GM18870 (cell line): ENCODE data around the gene NPSR1.
"Not testable (repeated sequence)": the region's sequence is repeated elsewhere in the genome, so short reads cannot be mapped to it uniquely, and the experiment has no call there.

Source experiments
- ATAC-seq: cut with Tn5 transposase; IDR thresholded peaks from one replicate; pipeline ENCODE4 v1.9.1; 2021; ENCODE audit warnings: moderate library complexity; ENCODE audit not compliant: unreplicated experiment

NPSR1 gene

GRCh38 chr7:34832020-34832419 is 174.0 kb downstream of the NPSR1 start:
- no peak for ATAC-seq

DNA sequence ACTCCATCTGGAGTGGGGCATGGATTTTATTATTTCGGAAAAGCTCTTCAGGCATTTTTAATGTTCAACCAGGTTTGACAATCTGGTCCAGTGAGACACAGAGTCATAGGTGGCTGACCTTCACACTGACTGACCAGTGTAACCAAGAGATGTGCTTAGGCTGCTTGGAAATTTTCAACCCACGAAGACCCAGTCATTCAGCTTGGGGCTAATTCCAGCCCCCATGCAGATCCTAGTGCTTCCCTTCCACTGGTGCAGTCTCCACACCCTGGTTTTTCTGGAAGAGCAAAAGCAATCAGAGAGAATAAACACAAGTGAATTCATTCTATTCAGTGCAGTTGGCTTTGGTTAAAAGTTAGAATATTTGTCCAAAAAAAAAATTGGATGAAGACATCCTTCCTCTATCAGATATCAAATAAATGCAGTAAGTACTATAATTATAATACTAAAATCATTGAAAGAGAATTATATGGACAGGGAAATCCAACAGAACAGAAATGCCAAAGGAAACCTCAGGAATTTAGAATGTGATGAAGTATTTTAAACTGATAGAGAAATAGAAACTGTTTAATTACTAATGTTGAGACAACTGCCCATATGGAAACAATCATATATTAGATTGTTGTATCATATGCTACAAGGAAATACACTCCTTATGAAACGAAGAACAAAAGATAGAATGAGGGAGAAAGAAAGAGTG is 178.0 kb downstream of the NPSR1 start:
- no peak for ATAC-seq

DNA sequence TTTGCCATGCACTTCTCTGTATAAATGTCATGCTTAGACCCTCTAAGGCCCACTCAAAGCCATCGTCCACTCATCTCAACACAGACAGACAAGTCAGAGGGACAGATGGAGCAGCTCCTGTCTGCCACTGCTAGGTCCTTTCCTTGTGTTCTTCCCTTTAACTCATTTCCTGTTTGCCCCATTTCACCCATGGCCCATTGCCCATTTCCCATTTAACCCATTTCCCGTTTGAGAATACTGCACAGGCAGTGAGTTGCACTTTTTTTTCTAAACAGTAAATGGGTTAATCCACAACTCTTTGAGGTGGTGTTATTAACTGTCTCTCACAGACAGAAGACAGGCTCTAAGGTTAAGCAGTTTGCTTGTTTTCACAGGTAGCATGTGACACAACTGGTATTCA is 179.3 kb downstream of the NPSR1 start:
- ATAC-seq = no peak

DNA sequence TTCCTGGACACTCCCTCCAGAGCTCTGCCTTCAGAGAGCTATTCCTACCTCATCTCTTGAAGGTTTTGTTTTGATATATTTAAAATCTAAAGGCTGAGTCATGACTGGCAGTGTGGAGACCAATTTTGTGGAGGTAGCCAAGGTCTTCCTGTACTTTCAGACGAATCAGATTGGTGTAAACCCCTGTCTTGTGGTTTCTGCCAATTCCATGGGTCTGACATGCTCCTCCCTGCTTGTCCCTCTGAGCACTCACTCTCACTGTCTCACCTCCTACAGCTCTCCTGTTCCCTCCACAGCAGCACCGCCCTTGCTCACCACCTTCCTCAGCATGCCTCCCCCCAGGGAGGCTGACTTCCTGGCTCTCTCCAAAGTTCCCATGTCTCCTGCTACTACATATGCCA is 179.8 kb downstream of the NPSR1 start:
- no peak for ATAC-seq

DNA sequence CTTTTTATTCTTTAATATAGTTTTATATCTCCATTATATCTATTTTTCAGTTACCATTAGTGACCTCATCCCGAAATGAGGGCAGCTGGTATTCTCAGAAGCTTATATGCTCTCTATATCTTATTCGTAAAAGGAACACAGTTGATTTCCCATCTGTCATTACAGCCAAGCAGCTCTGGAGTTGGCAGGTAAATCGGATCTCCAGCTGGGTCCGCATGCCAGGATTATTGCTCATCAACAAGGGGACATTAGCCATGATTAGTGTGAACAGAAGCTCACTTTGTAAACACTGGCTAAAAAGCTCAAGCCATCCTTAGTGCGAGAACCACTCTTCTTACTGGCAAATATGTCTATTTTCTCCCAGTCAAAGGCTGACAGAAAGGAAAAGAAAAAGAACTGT is 180.3 kb downstream of the NPSR1 start:
- no peak for ATAC-seq

DNA sequence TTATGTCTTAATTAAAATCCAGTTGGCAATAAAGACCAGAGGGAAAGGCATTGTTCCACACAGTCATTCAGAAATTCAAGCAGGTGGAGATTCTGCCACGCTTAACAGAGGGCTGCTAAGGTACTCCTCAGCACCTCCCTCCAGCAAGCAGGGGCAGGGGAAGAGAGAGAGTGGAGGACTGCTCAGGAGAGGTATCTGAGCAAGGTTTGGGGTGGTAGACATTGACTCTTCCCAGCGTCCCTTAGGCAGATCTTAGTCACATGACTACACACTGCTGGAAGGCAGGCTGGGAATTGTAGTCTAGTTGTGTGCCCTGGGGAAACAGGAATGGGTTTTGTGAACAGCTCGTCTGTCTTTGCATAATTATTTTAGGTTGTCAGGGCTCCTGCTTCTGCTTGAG is 181.6 kb downstream of the NPSR1 start:
- ATAC-seq = no peak

- ATAC-seq = no peak
Measured at GRCh38 chr7:34840176-34840785, 182.3 kb downstream of the NPSR1 start.

DNA sequence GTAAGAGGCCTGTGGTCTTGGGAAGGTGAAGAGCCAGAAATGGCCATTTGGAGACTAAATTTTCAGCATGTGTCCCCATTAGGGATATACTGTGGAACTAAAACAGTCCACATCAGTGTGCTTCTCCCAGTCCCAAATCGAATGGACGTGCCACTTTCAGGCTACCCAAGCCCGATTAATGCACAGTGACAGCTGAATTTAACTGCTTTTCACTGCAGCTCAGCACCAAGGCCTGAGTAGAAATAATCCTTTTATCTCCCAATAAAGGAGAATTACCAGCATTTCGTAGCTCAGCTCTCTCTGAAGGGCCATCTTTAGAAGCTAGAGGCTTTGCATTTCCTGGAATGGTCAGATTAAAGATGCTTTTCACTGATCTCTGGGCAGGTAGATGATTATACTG is 183.3 kb downstream of the NPSR1 start:
- no peak for ATAC-seq

DNA sequence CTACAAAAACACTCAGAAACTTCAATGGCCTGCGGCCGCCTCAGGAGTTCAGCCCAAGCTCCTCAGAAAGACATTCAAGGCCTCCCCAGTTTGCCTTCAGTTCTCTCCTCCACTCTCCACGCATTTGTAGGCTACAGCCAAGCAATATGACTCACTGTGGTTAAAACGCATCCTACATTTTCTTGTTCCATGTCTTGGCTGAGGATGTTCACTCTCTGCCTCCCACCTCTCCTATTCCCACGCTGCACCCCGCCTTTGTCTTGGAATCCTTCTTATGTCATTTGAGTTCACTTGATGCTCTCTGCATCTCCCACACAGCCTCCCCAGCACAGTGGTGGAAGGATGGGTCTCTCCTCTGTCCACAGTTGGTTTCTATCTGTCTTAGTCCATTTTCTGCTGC is 184.8 kb downstream of the NPSR1 start:
- no peak for ATAC-seq

- no peak for ATAC-seq
Measured at GRCh38 chr7:34844406-34844805, 186.4 kb downstream of the NPSR1 start.

DNA sequence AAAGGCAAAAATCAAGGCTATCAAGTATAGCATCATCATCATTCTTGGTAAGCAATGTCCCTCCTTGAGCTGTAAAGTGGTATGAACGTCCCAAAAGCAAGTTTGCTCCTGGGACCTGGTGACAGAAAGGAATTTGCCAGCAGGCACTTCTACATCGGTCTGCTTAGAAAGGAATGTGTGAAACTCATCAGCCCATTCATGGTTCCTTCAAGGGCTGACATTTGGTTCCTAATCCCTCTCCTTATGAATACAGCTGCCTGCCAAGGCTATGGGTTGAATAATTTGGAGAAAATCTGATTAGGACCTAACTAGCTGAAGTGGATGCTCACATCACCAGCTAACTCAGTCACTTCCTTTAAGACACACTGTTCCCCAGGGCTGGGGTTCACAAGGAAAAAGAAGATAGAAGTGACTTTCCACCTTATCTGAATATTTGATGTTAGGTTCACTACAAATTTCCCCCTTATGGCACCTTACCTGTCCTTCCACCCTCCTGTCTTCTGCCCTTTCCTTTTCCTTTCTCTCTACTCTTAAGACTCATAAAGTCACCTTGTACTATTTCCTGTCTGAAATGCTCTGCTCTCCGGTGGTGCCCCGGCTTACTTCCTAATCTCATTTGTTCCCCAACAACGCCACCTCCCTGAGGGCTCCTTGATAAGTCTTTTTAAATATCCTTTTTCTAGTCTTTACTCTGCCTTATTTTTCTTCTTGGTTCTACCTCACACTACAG is 187.1 kb downstream of the NPSR1 start:
- ATAC-seq = no peak

DNA sequence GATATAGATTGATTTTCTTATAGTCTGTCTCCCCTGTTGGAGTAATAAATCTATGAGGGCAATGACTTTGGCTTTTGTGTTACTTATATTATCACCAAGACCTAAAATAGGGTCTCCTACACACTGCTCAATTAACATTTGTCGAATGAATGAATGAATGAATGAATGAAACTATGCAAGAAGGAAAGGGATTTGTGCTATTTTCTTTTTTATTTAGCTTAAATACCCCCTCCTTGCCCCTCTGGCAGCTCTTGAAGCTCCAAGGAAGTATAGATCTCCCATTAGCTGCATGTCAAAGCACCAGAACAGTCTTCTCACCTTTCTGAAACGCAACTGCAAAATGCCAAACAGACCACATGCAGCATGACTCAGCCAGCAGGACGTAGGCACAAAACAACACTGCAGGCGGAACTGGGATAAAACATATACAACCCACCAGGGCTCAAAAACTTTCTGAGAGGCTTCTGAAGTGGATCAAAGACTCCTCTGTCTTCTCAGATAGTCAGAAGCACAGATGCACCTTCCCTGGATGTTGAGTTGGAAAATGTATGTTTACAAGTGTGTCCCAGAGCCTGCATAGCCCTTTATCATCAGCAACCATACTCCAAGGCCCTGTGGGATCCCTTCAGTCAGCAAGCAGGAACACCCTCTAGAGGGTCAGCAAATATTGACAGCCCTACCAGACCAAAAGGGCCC is 187.8 kb downstream of the NPSR1 start:
- ATAC-seq = no peak

GRCh38 chr7:34846976-34847375 is 189.0 kb downstream of the NPSR1 start:
- ATAC-seq = no peak

DNA sequence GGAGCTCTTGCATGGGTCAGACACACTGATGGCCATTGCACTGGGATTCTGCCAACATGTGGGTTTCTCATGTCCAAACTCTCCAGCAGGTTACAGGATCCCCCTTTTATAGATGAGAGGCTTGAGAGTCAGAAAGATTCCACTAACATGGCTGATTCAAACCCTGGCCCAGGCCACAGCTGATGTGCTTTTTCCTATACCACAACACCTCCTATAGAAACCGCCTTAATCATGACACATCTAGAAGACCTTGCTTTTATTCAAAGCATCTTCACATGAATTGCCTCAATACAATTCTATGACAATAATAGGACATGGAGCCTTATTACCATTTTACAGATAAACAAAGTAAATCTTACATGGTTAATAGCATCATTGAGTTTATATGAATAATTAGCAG is 190.7 kb downstream of the NPSR1 start:
- ATAC-seq = no peak

GRCh38 chr7:34849163-34849960 is 191.3 kb downstream of the NPSR1 start:
- no peak for ATAC-seq

DNA sequence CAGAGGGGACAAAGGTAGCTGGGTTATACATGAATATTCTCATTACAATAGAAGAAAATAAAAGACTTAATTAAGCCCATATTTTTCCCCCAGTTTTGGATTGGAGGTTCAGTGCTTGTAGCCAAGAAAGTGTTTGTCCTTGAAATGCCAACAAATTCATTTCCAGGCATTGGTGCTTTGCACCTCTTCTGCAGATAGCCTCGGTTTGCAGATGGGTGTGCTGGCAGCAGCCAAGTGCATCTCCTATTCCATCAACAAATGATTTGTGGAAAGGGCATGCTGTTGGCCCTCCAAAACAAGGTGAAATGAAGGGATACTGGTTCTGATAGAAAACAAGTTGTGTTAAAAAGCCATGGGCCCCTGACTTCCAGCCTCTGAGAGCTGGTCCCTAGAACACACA is 192.0 kb downstream of the NPSR1 start:
- no peak for ATAC-seq

GRCh38 chr7:34850681-34851080 is 192.7 kb downstream of the NPSR1 start:
- no peak for ATAC-seq

DNA sequence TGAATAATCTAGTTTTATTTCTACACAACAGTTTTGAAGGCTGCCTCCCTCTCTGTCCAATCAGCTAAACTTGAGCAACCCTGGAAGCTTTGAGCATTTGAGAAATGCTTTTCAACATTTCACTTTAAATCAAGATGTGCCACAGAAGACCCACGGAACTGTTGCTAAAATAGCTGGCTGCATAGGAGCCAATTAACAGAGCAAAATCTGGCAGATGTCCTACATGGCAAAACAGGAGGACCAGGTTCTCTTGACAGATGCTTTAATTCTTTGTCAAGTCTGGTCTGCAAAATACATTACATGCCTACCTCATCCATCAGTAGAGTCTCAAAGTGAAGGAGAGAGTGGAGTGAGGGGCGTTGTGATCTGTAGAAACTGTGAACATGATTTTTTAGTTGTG is 193.4 kb downstream of the NPSR1 start:
- ATAC-seq = no peak

- ATAC-seq = not testable (repeated sequence)
Measured at GRCh38 chr7:34858444-34858843, 200.4 kb downstream of the NPSR1 start.

GRCh38 chr7:34859281-34859680 is 201.3 kb downstream of the NPSR1 start:
- ATAC-seq = not testable (repeated sequence)

DNA sequence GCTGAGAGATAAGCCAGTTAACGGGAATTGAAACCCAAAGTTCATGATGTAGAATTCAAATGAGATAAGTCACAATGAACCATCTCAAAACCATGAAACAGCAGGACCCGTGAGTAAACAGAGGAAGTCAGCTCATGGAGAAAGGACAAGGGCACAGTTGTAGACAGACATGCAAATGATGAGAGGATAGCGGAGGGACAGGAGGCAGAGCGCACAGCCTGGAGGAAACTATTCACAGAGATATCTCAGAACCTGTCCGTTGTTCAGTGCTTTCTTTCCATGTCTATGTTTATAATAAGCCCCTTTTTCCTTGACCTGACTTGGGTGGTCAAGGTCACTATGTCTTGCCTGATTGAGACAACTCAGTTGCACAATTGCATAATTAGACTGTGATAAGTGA is 208.2 kb downstream of the NPSR1 start:
- ATAC-seq = not testable (repeated sequence)
